ENCODE data around the gene P2RX1. TPM values are rescaled to one million over a fixed set of nuclear protein-coding genes. Genes with fewer than 3 reads are reported as not detected.

P2RX1 gene
- total RNA-seq, 4 donors from 2014 or later, result 1.2 to 13.0 (median 2.1) TPM

- Histone ChIP-seq H3K27me3 (no peaks in the 10 kb centered on the region), H3K27ac (peak overlapping the region; percentile 86 to 94 (median 90)), H3K4me3 (no peak overlapping the region), H3K4me1 (peaks cover 64 to 90% (median 79%) of the 10 kb centered on the region in 3 donors), H3K9me3 (no peaks in the 10 kb centered on the region), H3K36me3 (peaks cover 0 to 10% (median 0%) of the 10 kb centered on the region in 3 donors)
- intact Hi-C loops (cut with DNase I), result no loop called here
- DNase-seq, result no peak
- no peak for TF ChIP-seq POLR2A (IDR thresholded peaks at IDR 0.05)
- TF ChIP-seq CTCF (IDR thresholded peaks at IDR 0.05), result no peak
- WGBS, 2 donors, result 90 to 100% methylated on average over 4 to 5 of the region's 17 CpGs
Observed at GRCh38 chr17:3889325-3890012, 26.8 kb downstream of the P2RX1 start.

- Histone ChIP-seq H3K9me3 (no peaks in the 10 kb centered on the region), H3K27me3 (no peaks in the 10 kb centered on the region), H3K36me3 (peaks cover 0 to 19% (median 0%) of the 10 kb centered on the region in 3 donors), H3K4me3 (peak overlapping the region in 3 of 4 donors; percentile 10 to 22 (median 13)), H3K4me1 (peaks cover 55 to 81% (median 70%) of the 10 kb centered on the region in 3 donors), H3K27ac (peak overlapping the region; percentile 86 to 94 (median 90))
- WGBS, 2 donors, result 29 to 30% methylated on average over 21 to 36 of the region's 50 CpGs
- TF ChIP-seq CTCF (IDR thresholded peaks at IDR 0.05) (no peak), POLR2A (IDR thresholded peaks at IDR 0.05) (peak in 1 of 4 donors; percentile 51)
- no peak for DNase-seq
- intact Hi-C loops (cut with DNase I), result no loop called here
Observed at GRCh38 chr17:3888343-3889171, 27.7 kb downstream of the P2RX1 start.

GRCh38 chr17:3887804-3888203 is 28.5 kb downstream of the P2RX1 start:
- intact Hi-C loops (cut with DNase I), result no loop called here
- TF ChIP-seq POLR2A (IDR thresholded peaks at IDR 0.05) (no peak), CTCF (IDR thresholded peaks at IDR 0.05) (no peak)
- WGBS, 2 donors, result 10 to 43% methylated on average over 6 to 7 of the region's 9 CpGs
- Histone ChIP-seq H3K36me3 (peaks cover 0 to 27% (median 0%) of the 10 kb centered on the region in 3 donors), H3K27me3 (no peaks in the 10 kb centered on the region), H3K27ac (peak overlapping the region; percentile 86 to 94 (median 90)), H3K9me3 (no peaks in the 10 kb centered on the region), H3K4me3 (peak overlapping the region in 3 of 4 donors; percentile 10 to 22 (median 13)), H3K4me1 (peaks cover 53 to 76% (median 67%) of the 10 kb centered on the region in 3 donors)
- no peak for DNase-seq

- Histone ChIP-seq H3K27me3 (no peaks in the 10 kb centered on the region), H3K4me3 (no peak overlapping the region), H3K36me3 (peaks cover 0 to 31% (median 0%) of the 10 kb centered on the region in 3 donors), H3K9me3 (no peaks in the 10 kb centered on the region), H3K27ac (peak overlapping the region; percentile 86 to 94 (median 90)), H3K4me1 (peaks cover 49 to 72% (median 66%) of the 10 kb centered on the region in 3 donors)
- no peak for TF ChIP-seq CTCF (IDR thresholded peaks at IDR 0.05)
- TF ChIP-seq POLR2A (IDR thresholded peaks at IDR 0.05), result no peak
- WGBS, 2 donors, result 45 to 89% methylated on average over 1 to 2 of the region's 2 CpGs
- intact Hi-C loops (cut with DNase I), result no loop called here
- no peak for DNase-seq
Observed at GRCh38 chr17:3887394-3887793, 28.9 kb downstream of the P2RX1 start.

- Histone ChIP-seq H3K36me3 (peaks cover 0 to 37% (median 0%) of the 10 kb centered on the region in 3 donors), H3K4me3 (no peak overlapping the region), H3K27me3 (no peaks in the 10 kb centered on the region), H3K4me1 (peaks cover 43 to 66% (median 60%) of the 10 kb centered on the region in 3 donors), H3K9me3 (no peaks in the 10 kb centered on the region), H3K27ac (peak overlapping the region; percentile 86 to 94 (median 90))
- TF ChIP-seq CTCF (IDR thresholded peaks at IDR 0.05) (no peak), POLR2A (IDR thresholded peaks at IDR 0.05) (no peak)
- intact Hi-C loops (cut with DNase I), result no loop called here
- WGBS, 2 donors, result 60 to 66% methylated on average over 1 to 3 of the region's 10 CpGs
- DNase-seq, result no peak
Observed at GRCh38 chr17:3886776-3887175, 29.5 kb downstream of the P2RX1 start.

Measured in esophagus squamous epithelium (tissue), 5 donors.